Stimulated activated CD4-positive, alpha-beta T cell treated with anti-CD3 and anti-CD28 coated beads, Interleukin-12 subunit alpha, Interleukin-12 subunit beta, amount 100 ng/mL, for 4 hours (primary cell): ENCODE results near the gene HES5.
"Not testable (repeated sequence)": the region's sequence is repeated elsewhere in the genome, so short reads cannot be mapped to it uniquely, and the experiment has no call there.

Experiments
- DNase-seq: peaks from one replicate; pipeline ENCODE4 v3.0.0-alpha.2; 2020

The HES5 gene, protein sequence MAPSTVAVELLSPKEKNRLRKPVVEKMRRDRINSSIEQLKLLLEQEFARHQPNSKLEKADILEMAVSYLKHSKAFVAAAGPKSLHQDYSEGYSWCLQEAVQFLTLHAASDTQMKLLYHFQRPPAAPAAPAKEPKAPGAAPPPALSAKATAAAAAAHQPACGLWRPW

DNA sequence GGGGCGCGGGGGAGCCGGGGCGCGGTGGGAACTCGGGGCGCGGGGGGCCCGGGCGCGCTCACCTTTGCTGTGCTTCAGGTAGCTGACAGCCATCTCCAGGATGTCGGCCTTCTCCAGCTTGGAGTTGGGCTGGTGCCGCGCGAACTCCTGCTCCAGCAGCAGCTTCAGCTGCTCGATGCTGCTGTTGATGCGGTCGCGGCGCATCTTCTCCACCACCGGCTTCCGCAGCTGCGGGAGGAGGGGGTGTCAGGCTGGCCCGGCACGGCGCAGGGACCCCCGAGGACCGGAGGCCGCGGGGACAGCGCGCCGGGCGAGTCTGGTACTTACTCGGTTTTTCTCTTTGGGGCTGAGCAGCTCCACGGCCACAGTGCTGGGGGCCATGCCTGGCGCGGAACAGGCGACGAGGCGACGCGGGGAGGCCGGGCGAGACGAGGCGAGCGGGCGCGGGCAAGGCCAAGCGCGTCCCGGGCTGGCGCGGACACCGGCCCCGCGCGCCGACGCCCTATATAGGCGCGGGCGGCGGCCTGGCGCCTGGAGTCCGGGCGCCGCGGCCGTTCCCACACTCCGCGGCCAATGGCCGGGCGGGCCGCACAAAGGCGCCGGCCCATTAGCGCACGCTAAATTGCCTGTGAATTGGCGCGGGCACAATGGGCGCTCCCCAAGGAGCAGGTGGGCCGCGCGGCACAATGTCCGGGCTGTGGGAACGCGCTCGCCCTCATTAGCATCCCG lies at the start of gene HES5:
TSS of gene HES5 (minus strand) at position 480 of the 729 bp plus-strand sequence. CDS start at position 381, 99 bp downstream.
- DNase-seq, result no peak

DNA sequence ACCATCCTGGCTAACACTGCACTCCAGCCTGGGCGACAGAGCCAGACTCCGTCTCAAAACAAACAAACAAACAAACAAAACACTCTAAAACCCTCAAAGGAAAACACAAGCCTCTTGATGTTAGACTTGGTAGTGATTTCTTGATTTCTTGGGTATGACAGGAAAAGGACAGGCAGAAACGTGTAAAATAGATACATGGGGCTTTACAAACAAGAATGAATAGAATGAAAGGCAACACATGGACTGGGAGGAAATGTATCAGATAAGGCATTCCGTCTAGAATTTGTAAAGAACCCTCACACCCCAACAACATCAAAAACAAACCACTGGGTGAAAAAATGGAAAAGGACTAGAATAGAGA lies 48.7 kb upstream of the HES5 start:
- no peak for DNase-seq

DNA sequence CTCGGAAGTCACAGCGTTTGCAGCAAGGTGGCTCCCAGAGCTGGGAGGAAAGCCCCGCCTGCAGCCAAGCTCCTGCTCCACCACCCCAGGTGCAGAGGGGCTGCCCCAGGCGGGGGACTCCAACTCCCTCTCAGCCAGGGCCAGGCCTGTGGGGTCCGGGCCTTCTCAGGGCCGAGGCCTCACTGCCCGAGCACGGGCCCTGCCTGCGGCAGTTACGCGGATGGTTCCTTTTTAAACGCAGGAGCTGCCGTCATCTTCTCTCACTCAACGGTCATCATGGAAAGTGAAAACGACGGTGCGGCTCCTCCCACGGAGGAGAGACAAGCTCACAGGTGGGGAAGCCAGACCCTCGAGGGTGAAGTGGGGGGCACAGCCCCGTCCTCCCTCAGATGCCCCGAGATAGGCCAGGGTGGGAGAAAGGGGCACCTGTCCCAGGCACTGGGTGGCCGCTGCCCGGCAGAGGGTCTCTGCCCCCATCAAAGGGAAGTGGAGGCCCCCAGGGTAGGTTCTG lies 47.6 kb upstream of the HES5 start:
- peak; percentile 36 for DNase-seq

DNA sequence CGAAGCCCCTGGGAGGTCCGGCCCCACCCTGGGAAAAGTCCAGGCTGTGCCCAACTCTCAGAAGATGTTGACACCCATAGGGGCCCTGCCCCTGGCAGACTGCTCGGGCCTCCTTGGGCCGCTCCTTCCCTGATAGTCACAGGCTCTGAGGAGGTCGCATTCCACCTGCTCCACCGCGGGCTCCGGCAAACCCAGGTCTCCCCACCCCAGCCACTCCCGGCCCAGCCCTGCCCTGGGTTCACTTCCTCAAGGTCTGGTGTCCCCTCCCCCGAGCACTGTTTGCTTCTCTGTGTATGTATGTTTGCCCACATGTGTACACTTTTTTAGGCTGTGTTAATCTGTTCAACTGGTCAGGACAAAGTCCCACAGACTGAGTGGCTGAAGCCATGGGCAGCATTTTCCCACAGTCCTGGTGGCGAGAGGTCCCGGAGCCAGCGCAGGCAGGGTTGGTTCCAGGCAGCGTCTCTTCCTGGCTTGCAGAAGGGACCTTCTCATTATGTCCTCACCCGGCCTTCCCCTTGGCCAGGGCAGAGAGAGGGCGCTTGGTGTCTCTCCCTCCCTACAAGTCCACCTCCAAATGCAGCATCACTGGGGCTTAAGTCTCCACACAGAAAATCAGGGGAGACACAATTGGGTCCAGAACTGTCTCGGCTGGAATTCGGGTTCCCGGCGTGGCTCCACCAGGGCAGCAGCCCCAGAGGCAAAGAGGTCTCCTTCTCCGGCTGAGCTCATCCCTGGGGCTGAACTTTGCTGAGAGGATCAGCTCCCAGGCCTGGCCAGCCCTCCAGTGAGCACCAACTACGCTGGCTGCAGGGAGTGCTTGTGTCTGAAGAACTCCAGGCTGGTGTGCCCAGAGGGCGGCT lies 46.0 kb upstream of the HES5 start:
- no peak for DNase-seq

DNA sequence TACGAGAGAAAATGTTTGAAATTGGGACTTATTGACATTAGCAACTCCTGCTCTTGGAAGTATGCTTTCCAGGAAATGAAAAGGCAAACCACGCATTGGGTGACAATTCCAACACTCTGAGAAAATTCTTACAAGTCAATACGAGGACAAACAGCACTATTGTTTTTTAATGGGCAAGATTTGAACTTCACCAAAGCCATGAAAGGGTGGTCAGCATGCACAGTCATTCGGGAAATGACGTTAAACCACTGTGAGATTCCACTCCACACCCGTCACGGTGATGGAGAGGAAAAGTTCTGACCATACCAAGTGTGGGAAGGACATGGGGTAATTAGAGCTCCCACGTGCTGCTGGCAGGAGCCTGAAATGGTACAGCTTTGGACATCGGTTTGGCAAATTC lies 44.3 kb upstream of the HES5 start:
- DNase-seq, result no peak

DNA sequence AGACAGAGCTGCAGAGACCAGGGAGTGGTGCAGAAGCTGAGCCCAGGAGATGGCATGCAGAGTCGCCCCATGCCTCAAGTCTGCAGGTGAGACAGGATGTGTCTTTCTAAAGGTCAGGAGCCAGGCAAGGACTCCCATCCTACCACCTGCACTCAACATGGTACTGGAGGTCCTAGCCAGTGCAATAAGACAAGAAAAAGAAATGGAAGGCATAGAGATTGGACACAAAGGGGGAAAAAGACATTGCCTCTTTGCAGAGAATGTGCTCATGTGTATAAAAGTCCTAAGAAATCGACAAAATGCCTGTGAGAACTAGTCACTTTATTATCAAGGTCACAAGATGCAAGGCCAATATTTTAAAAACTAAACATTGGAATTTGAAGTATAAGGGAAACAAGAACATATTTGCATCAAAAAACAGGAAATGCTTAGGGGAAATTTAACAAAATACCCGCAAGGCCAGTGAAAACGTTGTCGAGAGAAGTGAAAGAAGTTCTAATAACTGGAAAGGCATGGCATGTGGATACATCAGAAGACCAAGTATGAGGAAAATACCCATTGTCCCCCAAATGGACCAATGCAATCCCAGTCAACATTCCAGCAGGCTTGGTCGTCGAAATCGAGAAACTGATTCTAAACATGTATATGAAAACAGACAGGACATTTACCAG lies 43.3 kb upstream of the HES5 start:
- DNase-seq, result no peak

DNA sequence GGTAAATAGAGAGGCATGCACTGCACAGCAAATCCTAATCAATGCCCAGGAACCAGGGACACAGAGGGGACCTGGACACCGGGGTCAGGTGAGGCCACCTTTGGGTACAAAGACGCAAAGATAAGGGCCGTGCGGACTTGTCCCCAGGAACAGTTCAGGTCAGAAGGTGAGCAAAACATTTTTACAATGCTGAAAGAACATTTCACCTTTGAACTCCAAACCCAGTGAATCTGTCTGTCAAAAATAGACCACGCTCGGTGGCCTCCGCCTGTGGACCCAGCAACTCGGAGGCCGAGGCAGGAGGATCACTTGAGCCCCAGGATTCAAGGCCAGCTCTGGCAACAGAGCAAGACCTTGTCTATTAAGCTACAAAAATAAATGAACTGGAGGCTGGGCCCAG lies 41.3 kb upstream of the HES5 start:
- no peak for DNase-seq

DNA sequence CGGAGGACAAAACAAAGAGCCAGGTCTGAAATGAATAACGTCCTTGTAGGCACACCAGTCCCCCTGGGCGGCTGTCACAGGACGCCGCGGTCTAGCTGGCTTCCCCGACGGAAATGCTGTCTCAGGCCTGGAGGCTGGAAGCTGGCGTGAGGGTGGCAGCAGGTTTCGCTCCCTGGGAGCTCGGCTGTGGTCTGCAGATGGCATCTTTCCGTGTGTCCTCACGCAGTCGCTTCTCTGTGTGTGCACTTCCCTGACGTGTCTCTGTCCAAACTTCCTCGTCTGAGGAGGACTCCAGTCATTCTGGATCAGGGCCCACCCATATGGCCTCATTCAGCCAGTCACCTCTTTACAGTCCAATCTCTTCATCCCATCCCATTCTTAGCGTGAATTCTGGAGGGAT lies 40.3 kb upstream of the HES5 start:
- DNase-seq, result no peak

DNA sequence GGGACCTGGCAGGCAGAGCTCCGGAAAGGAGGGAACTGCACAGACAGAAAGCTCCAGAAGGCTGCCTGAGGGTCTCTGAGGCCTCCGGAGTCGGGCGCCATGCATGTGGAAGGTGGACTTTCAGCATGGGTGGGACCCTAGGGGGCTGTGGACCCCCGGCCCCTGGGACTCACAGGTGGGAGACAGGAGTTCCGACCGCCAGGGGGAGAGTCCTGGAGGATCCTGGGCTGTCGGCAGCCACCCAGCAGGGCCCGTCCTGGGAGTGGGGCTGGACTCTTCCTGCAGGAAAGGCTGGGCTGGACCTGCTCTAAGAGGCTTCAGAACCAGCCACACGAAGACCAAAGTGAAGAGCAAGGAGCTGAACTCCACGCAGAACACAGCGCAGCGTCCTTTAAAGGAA lies 39.6 kb upstream of the HES5 start:
- DNase-seq, result not testable (repeated sequence)

DNA sequence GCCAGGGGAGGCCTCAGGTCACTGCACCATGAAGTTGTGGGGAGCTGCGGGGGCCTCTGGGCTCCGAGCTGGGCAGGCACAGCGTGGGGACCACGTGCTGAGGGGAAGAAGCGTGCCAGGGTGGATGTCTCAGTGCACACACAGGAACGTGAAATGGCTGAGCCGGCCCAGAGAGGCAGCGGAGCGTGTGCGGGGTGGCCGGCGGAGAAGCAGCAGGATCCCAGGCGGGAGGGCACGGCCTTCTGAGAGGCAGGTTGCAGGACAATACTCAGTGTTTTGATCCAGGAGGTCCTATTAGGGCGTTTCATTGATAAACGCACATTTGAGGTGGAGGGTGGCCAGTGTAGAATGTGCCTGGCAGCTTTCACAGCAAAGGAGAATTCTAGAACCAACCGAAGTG lies 39.0 kb upstream of the HES5 start:
- DNase-seq, result no peak

DNA sequence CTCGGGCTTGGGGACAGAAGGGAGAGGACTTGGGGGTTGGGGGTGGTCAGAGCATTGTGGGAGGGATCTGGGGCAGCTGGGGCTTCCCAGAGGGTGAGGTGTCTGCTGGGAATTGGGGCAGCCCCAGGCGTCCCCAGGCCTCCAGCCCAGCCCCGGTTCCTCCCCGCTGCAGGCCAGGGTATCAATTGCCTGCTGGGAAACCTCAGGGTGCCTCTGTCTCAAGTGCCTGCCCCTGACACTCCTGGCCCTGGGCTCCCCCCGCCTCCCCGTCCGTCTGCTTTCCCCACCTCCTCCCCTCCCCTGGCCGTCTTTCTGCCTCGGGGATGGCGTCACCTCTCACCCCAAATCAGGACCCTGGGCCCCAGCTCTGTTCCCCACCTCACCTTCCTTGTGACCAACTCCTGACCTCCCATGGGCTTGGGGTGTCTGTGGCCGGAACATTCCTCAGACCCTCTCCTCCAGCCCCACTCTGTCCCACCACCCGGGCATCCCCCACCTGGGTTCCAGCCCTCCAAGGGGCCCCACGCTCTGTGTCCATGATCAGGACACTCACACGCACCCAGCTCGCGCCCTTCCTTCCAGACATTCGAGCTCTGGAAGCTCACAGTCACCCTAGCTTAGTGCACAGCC lies 38.2 kb upstream of the HES5 start:
- not testable (repeated sequence) for DNase-seq

DNA sequence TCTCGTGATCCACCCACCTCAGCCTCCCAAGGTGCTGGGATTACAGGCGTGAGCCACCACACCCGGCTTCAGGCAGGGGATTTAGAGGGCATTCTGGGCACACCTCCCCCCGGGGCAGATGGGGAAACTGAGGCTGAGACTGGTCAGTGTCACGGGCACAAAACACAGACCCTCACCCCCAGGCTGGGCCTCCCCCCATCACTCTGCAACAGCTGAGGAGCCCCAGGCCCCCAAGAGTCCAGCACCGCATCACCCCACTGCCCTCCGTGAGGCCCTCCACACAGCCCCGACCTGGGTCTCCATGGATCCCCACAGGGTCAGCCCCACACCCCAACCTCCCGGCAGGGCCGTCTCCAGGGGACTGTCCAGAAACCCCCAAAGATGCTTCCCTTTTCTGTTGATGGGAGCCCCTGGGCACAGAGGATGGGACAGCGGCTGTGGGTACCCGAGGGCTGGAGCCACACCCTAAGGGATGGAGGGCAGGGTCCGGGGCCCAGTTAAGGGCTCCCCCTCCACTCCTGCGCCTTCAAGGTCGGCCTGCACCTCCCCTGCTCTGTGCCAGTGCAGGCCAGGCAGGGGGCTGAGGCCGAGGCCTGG lies 37.1 kb upstream of the HES5 start:
- no peak for DNase-seq

DNA sequence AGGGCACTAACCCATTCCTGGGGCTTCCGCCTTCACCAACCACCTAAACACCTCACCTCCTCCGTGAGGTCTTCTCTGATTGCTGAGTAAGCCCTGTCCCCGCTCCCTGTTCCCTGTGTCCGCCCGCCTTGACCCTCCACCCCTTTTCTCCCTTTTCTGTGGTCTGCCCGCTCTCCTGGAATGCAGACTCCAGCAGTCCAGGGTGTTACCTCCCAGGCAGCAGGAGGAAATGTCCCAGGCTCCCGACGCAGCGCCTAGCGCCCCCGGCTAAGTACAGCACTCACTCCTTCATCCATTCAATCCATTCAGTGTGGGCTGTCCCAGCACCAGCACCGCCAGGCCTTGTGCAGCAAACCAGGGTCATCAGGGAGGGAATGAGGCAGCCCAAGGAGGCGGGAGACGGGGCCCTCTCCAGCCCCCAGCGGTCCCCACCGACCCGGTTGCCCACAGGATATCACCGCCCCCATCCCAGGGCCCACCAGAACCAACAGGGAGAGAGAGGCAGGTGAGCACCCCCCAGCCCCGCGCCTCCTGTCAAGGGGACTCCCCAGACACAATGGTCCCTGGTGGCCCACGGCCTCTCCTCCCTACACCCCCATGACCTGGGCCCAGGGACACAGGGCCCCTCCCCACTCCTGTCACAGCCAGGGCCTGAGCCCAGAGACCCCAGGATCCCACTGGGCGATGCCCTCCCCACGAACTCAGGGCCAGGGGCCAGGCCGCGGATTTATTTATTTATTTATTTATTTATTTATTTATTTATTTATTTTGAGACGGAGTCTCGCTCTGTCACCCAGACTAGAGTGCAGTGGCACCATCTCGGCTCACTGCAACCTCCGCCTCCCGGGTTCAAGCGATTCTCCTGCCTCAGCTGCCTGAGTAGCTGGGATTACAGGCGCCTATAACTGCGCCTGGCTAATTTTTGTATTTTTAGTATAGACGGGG lies 36.3 kb upstream of the HES5 start:
- DNase-seq, result no peak

DNA sequence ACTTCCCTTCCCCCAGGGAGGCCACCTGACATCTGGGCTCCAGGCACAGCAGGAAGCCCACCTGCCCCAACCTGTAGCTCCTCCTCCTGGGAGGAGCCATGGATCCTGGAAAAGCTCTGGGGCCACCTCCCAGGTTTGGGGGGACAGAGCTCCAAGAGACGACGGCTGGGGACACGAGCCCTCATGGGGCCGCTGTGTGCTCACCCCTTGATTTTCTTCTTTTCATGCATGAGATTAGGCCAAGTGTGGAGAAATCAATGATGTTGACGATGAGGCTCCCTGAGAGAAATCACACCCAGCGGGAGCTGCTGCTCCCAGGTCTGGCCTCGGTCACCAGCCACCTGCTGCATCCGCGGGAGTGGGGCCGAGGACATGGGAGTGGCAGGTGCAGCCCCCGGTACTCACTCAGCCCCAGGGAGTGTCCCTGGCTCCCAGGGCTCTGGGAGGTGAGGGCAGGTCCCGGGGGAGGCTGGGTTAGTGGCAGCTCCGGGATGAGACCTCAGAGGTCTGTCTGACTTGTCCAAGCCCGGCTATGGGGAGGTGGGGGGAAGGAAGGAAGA lies 34.8 kb upstream of the HES5 start:
- DNase-seq, result no peak

DNA sequence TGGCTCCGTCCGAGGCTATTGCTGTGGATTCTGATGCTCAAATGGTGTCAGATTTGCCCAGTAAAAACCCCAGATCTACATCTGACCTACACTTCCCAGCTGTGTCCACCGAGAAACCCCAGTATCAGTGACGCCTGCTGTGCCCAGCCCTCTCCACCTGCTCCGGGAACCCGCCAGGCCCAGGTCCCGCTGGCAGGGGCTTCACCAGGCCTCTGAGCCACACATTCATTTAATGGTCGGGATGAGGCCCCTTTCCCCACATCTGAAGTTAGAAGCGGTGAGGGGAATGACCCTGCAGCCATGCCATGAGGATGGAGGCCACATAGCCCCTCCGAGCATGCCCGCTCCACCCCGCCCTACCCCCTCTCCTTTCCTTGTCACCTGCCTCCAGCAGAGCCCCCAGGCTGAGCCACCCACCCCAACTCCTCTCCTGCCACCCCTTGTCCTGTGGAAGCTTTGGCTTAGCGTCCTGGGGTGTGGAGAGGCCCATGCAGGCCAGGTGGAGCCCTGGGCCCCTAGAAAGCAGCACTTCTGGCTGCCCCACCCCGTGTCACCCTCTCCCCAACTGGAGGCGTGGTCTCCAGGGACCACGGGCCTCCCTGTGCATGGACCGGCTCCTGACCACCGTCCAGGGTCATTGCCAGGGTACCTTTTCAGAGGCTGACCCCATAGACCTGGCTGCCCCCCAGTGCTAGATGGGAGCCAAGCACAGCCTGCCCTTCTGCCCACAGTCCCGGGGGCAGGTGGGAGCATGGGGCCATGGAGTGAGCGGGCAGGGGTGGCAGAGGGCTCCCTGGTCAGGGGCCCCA lies 34.1 kb upstream of the HES5 start:
- DNase-seq, result no peak

DNA sequence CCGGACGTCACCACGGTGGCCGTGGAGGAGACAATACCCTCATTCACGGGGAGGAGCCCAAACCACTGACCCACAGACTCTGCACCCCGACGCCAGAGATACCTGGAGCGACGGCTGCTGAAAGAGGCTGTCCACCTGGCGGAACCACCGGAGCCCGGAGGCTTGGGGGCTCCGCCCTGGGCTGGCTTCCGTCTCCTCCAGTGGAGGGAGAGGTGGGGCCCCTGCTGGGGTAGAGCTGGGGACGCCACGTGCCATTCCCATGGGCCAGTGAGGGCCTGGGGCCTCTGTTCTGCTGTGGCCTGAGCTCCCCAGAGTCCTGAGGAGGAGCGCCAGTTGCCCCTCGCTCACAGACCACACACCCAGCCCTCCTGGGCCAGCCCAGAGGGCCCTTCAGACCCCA lies 33.1 kb upstream of the HES5 start:
- DNase-seq, result no peak

DNA sequence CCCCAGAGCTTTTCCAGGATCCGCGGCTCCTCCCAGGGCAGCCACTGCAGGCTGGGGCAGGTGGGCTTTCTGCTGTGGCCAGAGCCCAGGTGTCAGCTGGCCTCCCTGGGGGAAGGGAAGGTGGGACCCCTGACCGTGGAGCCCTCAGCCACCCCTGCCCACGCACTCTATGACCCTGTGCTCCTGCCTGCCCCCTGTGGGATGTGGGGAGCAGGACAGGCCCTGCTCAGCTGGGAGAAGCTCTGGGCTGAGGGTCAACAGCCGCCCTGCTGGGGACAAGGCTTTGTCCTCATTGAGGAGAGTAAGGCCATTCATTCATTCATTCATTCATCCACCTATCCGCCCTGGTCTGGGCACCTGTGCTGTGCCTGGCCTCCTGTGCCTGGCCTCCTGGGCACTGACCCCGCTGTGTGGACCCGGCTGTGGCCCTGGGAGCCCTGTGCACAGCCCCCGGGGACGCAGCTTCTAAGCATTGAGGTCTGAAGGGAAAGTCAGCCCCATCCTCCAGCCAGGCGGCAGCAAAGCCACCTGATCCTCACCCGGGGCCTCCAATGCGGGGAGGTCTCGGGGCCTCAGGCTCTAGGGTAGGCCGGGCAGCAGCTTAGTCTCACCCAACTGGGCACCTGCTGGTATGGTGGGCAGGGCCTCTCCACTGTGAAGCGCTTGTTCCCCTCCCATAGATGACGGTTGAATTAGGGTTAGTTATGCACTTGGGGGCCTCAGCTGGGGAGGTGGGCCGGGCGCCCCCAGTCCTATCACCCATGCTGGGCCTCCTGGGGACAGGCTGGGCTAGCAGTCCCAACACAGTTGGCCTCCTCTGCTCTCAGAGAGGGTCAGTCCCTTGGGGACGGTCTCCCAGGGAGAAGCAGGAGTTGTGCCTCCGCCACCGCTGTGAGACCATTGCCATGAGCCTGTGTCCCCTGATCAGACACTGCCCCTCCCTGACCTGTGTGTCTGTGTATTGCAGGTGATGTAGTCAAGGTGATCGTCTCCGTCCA lies 32.1 kb upstream of the HES5 start:
- DNase-seq, result no peak

DNA sequence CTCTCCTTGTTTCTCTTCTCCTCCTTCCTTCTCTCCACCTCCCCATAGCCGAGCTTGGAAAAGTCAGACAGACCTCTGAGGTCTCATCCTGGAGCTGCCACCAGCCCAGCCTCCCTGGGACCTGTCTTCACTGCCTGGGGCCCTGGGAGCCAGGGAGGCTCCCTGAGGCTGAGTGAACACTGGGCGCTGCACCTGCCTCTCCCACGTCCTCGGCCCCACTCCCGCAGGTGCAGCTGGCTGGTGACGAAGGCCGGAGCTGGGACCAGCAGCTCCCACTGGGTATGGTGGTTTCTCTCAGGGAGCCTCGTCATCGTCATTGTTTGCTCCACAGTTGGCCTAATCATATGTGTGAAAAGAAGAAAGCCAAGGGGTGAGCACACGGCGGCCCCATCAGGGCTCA lies 31.4 kb upstream of the HES5 start:
- no peak for DNase-seq
